Measurements from ENCODE around the gene TMEM31. TPM values are rescaled to one million over a fixed set of nuclear protein-coding genes. Genes with fewer than 3 reads are reported as not detected.

The TMEM31 gene
- total RNA-seq, 1 donor from 2014 or later = not detected

DNA sequence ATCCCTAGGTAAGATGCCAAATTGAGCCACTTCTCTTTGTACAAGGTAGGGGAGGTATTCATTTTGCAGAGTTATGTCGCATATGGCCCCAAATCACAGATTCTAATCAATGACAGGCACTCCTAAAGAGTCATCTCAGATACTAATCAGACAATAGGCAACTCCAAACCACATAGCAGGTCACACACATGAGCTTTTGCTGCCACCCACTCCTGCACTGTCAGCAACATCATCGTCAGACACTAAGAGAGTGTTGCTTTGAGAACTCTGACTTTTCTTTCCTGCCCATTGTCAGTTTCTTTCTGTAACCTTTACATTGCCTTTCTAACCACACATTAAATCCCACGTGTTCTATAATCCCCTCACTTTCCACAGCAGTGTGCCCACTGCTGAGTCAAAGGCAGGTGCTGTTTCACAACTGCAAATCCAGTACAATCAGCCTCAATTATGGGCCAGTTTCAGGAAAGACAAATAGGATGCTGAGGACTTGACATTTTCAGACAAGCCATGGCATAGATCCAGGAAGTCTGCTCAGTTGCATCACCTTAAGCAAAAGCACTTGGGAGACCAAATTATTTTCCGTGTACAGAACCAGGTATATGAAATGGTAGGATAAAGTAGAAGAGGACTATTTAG is 23.5 kb downstream of the TMEM31 start:
- H3K4me3 ChIP-seq (ENCODE audit: low read depth, low read length) = no peak overlapping the region
- TF ChIP-seq, protein P1, sequence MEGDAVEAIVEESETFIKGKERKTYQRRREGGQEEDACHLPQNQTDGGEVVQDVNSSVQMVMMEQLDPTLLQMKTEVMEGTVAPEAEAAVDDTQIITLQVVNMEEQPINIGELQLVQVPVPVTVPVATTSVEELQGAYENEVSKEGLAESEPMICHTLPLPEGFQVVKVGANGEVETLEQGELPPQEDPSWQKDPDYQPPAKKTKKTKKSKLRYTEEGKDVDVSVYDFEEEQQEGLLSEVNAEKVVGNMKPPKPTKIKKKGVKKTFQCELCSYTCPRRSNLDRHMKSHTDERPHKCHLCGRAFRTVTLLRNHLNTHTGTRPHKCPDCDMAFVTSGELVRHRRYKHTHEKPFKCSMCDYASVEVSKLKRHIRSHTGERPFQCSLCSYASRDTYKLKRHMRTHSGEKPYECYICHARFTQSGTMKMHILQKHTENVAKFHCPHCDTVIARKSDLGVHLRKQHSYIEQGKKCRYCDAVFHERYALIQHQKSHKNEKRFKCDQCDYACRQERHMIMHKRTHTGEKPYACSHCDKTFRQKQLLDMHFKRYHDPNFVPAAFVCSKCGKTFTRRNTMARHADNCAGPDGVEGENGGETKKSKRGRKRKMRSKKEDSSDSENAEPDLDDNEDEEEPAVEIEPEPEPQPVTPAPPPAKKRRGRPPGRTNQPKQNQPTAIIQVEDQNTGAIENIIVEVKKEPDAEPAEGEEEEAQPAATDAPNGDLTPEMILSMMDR (conservative IDR thresholded peaks at IDR 0.05; ENCODE audit: low read depth, low read length) = no peak
- no peak for DNase-seq (ENCODE audit: low read depth)

GRCh38 chrX:103737696-103738095 is 27.0 kb downstream of the TMEM31 start:
- TF ChIP-seq, protein P1 (conservative IDR thresholded peaks at IDR 0.05; ENCODE audit: low read depth, low read length) = no peak
- H3K4me3 ChIP-seq (ENCODE audit: low read depth, low read length) = no peak overlapping the region
- DNase-seq (ENCODE audit: low read depth) = no peak

GRCh38 chrX:103739421-103739820 is 28.7 kb downstream of the TMEM31 start:
- no peak overlapping the region for H3K4me3 ChIP-seq (ENCODE audit: low read depth, low read length)
- TF ChIP-seq, protein P1 (conservative IDR thresholded peaks at IDR 0.05; ENCODE audit: low read depth, low read length) = no peak
- DNase-seq (ENCODE audit: low read depth) = no peak

DNA sequence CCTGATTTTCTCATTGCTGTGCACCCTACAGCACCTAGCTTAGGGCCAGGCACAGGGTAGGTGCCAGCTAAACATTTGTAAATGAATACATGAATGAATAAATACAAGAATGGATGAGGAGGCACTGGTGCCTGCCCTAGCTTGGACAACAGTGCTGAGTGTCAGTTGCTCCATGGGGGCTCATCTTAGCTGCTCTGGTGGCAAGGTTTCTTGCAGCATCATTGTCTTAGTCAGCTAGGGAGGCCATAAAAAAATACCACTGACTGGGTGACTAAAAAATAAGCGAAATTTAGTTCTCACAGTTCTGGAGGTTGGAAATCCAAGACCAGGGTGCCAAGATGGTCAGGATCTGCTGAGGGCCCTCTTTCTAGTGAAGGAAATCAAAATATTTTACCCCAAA is 31.2 kb downstream of the TMEM31 start:
- TF ChIP-seq, protein P1 (conservative IDR thresholded peaks at IDR 0.05; ENCODE audit: low read depth, low read length) = no peak
- DNase-seq (ENCODE audit: low read depth) = no peak

GRCh38 chrX:103742339-103742738 is 31.6 kb downstream of the TMEM31 start:
- H3K4me3 ChIP-seq (ENCODE audit: low read depth, low read length) = no peak overlapping the region
- DNase-seq (ENCODE audit: low read depth) = no peak
- TF ChIP-seq, protein P1 (conservative IDR thresholded peaks at IDR 0.05; ENCODE audit: low read depth, low read length) = no peak

More for the DNA sequence above, 31.2 kb downstream of the TMEM31 start:
- H3K4me3 ChIP-seq (ENCODE audit: low read depth, low read length) = no peak overlapping the region

DNA sequence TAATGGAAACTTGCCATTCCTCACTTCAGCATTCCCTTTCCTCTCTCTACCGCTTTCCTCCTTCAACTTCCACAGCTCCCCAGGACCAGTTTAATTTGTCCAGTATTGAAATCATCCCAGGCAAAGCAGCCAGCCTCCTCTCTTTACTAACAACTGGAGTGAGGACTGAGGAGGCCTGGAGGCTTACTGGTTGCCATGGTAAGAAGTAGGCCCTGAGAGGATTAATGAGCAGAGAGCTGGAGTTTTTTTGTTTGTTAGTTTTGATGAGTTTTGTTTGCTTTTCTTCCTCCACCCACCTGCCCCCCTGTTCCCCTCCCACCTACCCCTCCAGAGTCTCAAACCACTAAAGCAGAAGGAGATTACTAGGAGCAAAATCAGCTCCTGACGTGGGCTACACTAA is 36.5 kb downstream of the TMEM31 start:
- TF ChIP-seq, protein P1 (conservative IDR thresholded peaks at IDR 0.05; ENCODE audit: low read depth, low read length) = no peak
- no peak for DNase-seq (ENCODE audit: low read depth)
- no peak overlapping the region for H3K4me3 ChIP-seq (ENCODE audit: low read depth, low read length)

DNA sequence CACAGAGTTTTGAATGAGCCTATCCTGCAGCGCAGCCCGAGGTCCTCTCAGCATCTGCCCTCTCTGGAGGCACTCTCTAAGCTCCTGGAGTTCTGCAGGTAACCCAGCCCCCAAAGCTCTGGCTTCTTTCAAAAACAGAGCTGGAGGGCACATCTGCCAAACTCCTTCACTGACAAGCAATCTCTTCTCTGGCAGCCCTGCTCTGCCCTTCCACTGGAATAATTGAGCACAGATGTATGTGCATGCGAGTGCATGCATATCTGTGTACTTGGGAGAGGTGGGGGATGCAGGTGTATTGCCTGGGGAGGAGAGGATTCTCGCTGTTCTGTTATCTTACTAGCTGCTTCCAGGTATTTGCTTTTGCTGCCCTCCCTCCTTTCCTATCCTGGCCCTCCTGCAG is 43.7 kb downstream of the TMEM31 start:
- no peak for DNase-seq (ENCODE audit: low read depth)
- H3K4me3 ChIP-seq (ENCODE audit: low read depth, low read length) = no peak overlapping the region
- TF ChIP-seq, protein P1 (conservative IDR thresholded peaks at IDR 0.05; ENCODE audit: low read depth, low read length) = no peak

Measured in epithelial cell of proximal tubule (primary cell).